Heart right ventricle (tissue), 16 donors: ENCODE data around the gene SYCE3. TPM values are rescaled to one million over a fixed set of nuclear protein-coding genes. Genes with fewer than 3 reads are reported as not detected.

Experiments used
- ATAC-seq, 8 donors: fragments of 200-7000 bp; cut with Tn5 transposase; one replicate each; pipeline ENCODE4 v1.9.1; 2020; ENCODE audit warnings: mild to moderate bottlenecking in 8 of 8, moderate library complexity in 8 of 8, moderate number of reproducible peaks in 1 of 8
- DNase-seq, 2 donors: peaks; one replicate each; pipeline ENCODE4 v3.0.0-alpha.2; 2020
- H3K27ac ChIP-seq, 10 donors: fragments of 200-600 bp; sonication (generic) in 2 of 10; one replicate each; pipeline versions ENCODE4 v1.5.0 to v1.8.0; 2020 to 2022; ENCODE audit warnings: mild to moderate bottlenecking in 3 of 10
- H3K27me3 ChIP-seq, 7 donors: fragments of 200-600 bp; one replicate each; pipeline ENCODE4 v1.8.0; 2021 to 2022; ENCODE audit warnings: mild to moderate bottlenecking in 2 of 7
- H3K36me3 ChIP-seq, 9 donors: fragments of 200-600 bp; sonication (generic) in 1 of 9; one replicate each; pipeline versions ENCODE4 v1.5.0 to v1.8.0; 2020 to 2022; ENCODE audit warnings: mild to moderate bottlenecking in 2 of 9
- H3K4me1 ChIP-seq, 9 donors: fragments of 200-600 bp; sonication (generic) in 1 of 9; one replicate each; pipeline versions ENCODE4 v1.5.0 to v1.8.0; 2020 to 2022; ENCODE audit warnings: mild to moderate bottlenecking in 4 of 9
- H3K4me3 ChIP-seq, 10 donors: fragments of 200-600 bp; sonication (generic) in 2 of 10; one replicate each; pipeline versions ENCODE4 v1.5.0 to v1.8.0; 2020 to 2022; ENCODE audit warnings: mild to moderate bottlenecking in 7 of 10, moderate library complexity in 2 of 10
- H3K9me3 ChIP-seq, 11 donors: fragments of 200-600 bp in 10 of 11; sonication (generic) in 2 of 11; one replicate each; pipeline versions ENCODE4 v1.5.0 to v1.8.0; 2013 to 2022; ENCODE audit warnings: mild to moderate bottlenecking in 2 of 11, control low read depth in 1 of 11, moderate library complexity in 1 of 11
- CTCF ChIP-seq, 9 donors: fragments of 200-600 bp; sonication (generic) in 2 of 9; IDR thresholded peaks; one replicate each; pipeline versions ENCODE4 v1.5.0 to v1.8.0; 2021 to 2022; ENCODE audit warnings: antibody characterized with exemption in 9 of 9, mild to moderate bottlenecking in 5 of 9, moderate library complexity in 1 of 9
- WGBS, 2 donors: extraction: QIAGEN DNeasy Blood & Tissue Kit; methylation state at CpG; one replicate each; pipeline ENCODE4 v1.1.7; 2013; ENCODE audit warnings: inconsistent platforms in 1 of 2; 5-methylcytosine and 5-hydroxymethylcytosine counted together
- intact Hi-C, 10 donors: fragments of 100-400 bp; cut with DNase I; formaldehyde crosslinking; loops; one replicate each; pipeline versions ENCODE4 v1.11.1 to v1.14.2; 2022
- polyA plus RNA-seq, 2 donors: library from polyadenylated mRNA; stranded (reverse); fragments of 200-250 nt; gene quantifications; one replicate each; pipeline ENCODE4 v1.2.3, GENCODE V29; 2013
- total RNA-seq, 10 donors: library from RNA; stranded (reverse); fragmentation: NEBNext Ultra II Directional in 3 of 10; extraction: Animal tissue kit (Norgen Biotek cat#: 25700) in 3 of 10; gene quantifications; one replicate each; pipeline versions ENCODE4 v1.2.1 to v1.2.4, GENCODE V29; 2021 to 2023
- donor health status: Arrhythmogenic right ventricular cardiomyopathy.
- donor health status: ischemic (EF 13 %, LVEDD 7.1; RV severe dilation, severe dysfunction).
- donor health status: healthy with polysubstance abuse.
- donor health status: DM: no; HTN: yes; CAD: no.
- donor health status: DM: no; HTN: no; CAD: no.
- donor health status: ischemic (EF 25% LVEDD 6.9; RV normal size, moderate dysfunction).
- donor health status: ischemic (EF 25% LVEDD 5.7; RV mildly dilated, moderate dysfunction).
- donor health status: healthy.
- donor health status: DM: yes; HTN: yes; CAD: no.
- donor health status: Ischemic cardiomyopathy.
- donor health status: ischemic (EF 35%, LVEDD 5.7; RV mildly dilated, moderate dysfunction).
- donor health status: nonischemic (EF 11% LVEDD 7.7; RV severe dilation, severe dysfunction).
- donor health status: DM: yes; HTN: yes; CAD: no.
- donor health status: PGD.
- donor health status: ischemic (EF 29% LVEDD 5.4; RV normal size, mild dysfunction).
- donor health status: nonischemic (EF 23%, LVEDD 6.1; RV moderate dilation, normal function).

SYCE3 gene
- total and polyA plus RNA-seq, 12 donors = 0.74 to 0.90 TPM; not detected in 10

GRCh38 chr22:50585238-50585637 lies 22.5 kb upstream of the SYCE3 start:
- no peak for TF ChIP-seq CTCF (IDR thresholded peaks at IDR 0.05)
- Histone ChIP-seq H3K27ac (no peak overlapping the region), H3K27me3 (no peaks in the 10 kb centered on the region), H3K9me3 (no peaks in the 10 kb centered on the region), H3K36me3 (peaks cover 0 to 11% (median 0%) of the 10 kb centered on the region in 9 donors), H3K4me1 (peaks cover 0 to 29% (median 22%) of the 10 kb centered on the region in 9 donors), H3K4me3 (no peak overlapping the region)
- intact Hi-C loops = no loop called here
- 88 to 90% methylated on average over 3 of the region's 3 CpGs for WGBS, 2 donors
- DNase-seq (no peak), ATAC-seq (no peak)

GRCh38 chr22:50584106-50585096 lies 21.7 kb upstream of the SYCE3 start:
- no peak overlapping the region for H3K4me3 ChIP-seq
- DNase-seq (no peak), ATAC-seq (no peak)

GRCh38 chr22:50583294-50583861 lies 20.7 kb upstream of the SYCE3 start:
- 7 to 9% methylated on average over 36 to 37 of the region's 37 CpGs for WGBS, 2 donors
- intact Hi-C loops = loop anchor here in 3 of 10 donors (2.0 to 5.0 kb wide), 3 partner anchors 21 to 61 kb away; partner anchors contain the start of gene SYCE3 (in 1 of the 3)
- Histone ChIP-seq H3K27me3 (no peaks in the 10 kb centered on the region), H3K27ac (peak overlapping the region; percentile 96 to 100 (median 97)), H3K4me1 (peaks cover 5 to 46% (median 36%) of the 10 kb centered on the region in 9 donors), H3K36me3 (peaks cover 0 to 29% (median 6%) of the 10 kb centered on the region in 9 donors), H3K4me3 (peak overlapping the region; percentile 58 to 88 (median 78)), H3K9me3 (no peaks in the 10 kb centered on the region)
- DNase-seq (no peak), ATAC-seq (peak; percentile 1 to 42 (median 9))
- peak in 1 of 9 donors; percentile 8 for TF ChIP-seq CTCF (IDR thresholded peaks at IDR 0.05)

More at GRCh38 chr22:50584106-50585096, 21.7 kb upstream of the SYCE3 start:
- no peaks in the 10 kb centered on the region for H3K27me3 ChIP-seq
- H3K4me1 ChIP-seq = peaks cover 0 to 36% (median 26%) of the 10 kb centered on the region in 9 donors
- H3K36me3 ChIP-seq = peaks cover 0 to 19% (median 2%) of the 10 kb centered on the region in 9 donors
- 94 to 96% methylated on average over 23 of the region's 23 CpGs for WGBS, 2 donors
- intact Hi-C loops = loop anchor here in 1 of 10 donors (5.0 kb wide), 1 partner anchor 62 kb away; no protein-coding TSS in a partner anchor
- H3K9me3 ChIP-seq = no peaks in the 10 kb centered on the region
- no peak for TF ChIP-seq CTCF (IDR thresholded peaks at IDR 0.05)
- H3K27ac ChIP-seq = no peak overlapping the region
